IPS DF 4.7 (cell line): ENCODE data around the gene CNTFR.

Experiments used
- DNase-seq: peaks from one replicate; pipeline ENCODE4 v3.0.0-alpha.2; 2013; ENCODE audit warnings: low spot score; ENCODE audit errors: extremely low read depth

Gene CNTFR

DNA sequence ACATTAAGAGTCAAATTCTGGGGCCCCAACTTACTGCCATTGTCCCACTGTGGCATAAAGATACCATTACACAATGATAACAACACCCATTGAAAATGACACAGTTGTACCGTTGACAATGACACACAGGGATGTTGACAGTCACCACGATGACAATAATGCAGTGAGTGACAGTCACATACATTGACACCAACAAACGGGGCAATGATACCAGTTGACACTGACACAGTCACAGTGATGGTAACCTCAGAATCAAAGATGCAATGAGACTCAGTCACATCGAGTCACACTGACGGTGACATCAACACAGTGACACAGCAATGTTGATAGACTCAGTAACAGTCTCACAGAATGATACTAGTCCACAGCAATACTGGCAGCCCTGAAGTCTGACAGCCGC is 16.9 kb downstream of the CNTFR start:
- no peak for DNase-seq

DNA sequence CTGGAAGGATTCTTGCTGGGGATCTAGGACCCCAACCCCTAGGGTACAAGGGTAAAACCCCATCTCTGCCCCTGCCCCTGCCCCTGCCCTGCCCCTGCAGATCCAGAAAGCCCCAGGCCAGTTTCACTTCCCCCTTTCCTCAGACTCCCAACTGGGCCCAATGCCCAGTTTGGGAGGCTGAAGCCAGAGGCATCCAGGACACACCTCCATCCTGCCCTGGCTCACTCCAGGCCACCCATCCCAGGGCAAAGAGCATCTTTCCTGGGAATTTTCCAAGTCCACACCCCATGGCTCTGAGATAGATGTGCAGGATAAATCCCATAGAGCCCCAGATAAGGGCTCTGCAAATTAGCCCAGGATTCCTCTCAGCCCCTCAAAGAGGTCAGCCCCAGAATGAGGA is 17.4 kb downstream of the CNTFR start:
- no peak for DNase-seq

DNA sequence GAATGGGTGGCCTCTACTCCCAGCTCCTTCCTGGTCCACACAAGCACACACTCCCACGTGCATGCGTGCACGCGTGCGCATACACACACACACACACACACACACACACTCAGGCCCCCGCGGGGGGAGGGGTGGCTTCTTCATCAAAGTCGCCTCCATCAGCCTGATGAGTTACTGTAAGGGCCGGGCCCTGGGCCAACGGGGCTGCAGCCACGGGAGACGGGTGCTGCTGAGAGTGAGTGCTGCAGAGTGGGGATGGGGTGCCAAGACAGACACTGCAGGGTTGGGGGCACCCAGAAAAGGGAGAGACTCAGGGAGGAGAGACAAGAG is 18.1 kb downstream of the CNTFR start:
- no peak for DNase-seq

DNA sequence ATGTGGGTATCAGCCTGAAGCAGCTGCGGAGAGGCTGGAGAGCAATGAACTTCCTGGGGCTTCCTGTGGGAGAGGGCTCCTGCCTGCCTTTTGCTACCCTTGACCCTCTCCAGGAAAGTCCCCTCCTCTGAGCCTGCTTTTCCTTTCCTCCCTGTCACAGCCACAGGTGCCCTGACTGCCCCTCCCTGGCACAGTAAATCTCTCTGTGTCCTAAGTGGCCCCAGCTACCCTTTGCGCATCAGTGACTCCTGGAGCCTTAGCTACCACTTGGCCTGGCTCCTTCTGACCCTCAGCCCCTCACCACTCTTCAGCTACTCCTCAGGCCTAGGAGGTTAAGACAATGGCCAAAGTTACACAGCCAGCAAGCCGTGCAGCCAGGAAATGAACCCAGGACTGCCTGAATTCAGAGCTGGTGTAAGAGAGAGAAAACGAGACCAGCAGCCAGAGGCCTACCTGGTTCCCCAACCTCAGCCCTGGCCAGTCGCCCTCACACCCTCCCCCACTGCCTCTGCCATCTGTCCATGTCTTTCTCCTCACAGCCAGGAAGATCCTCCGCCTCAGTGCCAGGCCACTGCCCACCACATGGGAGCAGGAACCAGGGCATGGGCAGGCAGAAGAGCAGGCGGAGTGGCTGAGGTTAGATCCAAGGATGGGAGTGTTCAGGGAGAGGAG is 18.6 kb downstream of the CNTFR start:
- no peak for DNase-seq

DNA sequence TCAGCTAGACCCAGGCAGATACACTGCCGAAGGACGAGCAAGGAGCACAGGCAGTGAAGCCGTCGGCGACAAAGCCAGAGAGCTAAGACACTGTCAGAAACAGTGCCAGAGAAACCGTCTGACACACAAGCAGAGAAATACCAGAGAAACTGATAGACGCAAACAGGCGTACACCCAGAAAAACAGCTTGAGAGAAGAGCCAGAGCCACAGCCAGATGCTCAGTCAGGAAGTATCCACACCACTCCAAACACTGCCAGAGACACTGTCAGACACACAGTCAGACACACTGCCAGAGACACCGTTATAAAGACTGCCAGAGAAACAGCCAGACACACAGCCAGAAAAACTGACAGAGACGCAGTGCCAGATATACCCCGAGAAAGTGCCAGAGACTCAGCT is 19.1 kb downstream of the CNTFR start:
- no peak for DNase-seq

DNA sequence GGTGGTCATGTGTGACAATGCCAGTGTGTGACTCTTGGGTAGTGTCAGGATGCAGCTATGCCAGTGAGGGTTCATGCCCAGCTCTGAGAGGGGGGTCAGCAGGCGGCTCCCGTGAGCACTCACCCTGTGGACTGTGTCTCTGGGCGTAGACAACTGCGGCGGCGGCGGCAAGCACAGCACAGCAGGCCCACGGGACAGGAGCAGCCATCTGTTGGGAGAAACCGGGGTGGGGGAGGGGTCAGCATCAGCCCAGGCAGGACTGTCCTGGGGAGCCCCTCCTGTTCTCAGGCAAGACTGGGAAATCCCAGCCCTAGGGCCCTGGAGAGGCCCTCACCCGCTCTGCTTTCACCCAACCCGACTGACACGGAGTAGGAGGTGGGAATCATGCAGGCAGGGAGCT is 20.8 kb downstream of the CNTFR start:
- no peak for DNase-seq

DNA sequence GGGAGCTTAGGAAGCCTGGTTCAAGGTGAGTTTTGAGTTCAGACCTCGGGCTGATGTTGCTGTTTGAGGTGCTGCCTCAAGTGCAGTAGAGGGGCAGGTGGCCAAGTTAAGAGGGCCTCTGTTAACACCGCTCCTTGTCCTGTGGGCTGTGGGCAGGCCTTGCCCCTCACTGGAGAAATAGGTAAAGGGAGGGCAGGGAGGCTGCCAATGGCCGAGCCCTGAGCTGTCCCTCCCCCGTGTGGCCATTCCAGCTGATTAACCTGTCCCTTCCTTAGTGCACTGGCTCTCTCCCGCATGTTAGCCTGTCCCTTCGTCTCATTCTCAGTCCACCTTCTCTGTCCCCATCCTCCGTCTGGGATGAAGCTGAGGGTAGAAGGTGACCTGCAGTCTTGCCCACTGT is 21.4 kb downstream of the CNTFR start:
- DNase-seq = no peak

DNA sequence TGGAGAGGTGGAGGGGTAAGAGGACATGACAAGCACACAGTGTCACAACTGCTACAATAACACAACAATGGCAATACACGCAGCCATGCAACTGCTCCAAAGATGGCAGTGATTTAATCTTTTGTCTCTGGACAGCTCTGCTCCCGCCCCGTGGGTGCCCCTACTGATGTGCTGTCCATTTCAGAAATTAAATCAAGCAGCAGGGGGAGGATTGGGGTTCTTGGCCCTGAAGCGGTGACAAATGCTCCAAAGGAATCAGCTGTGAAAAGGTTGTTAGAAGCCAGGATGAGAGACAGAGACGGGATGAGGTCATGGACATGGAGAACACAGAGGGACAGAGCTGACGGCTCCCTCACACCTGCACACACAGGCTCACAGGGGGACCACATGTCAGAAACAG is 22.6 kb downstream of the CNTFR start:
- no peak for DNase-seq

DNA sequence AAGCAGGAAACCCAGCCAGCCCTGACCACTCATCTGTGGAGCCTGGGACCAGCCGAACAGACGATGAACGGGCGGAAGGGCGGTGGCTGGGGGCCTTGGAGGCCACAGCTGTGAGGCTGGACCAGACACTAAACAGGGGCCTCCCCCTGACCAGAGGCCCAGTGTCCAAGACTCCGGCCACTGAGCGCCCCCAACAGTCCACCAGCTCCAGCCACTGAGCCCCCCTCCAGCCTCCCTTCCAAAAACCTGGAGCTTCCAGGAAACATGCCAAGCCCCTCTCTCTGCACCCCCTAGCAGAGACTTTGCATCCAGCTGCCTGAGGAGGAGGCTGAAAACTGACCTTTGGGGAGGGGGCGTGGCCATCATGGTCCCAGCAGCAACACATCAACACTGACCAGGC is 23.2 kb downstream of the CNTFR start:
- no peak for DNase-seq

DNA sequence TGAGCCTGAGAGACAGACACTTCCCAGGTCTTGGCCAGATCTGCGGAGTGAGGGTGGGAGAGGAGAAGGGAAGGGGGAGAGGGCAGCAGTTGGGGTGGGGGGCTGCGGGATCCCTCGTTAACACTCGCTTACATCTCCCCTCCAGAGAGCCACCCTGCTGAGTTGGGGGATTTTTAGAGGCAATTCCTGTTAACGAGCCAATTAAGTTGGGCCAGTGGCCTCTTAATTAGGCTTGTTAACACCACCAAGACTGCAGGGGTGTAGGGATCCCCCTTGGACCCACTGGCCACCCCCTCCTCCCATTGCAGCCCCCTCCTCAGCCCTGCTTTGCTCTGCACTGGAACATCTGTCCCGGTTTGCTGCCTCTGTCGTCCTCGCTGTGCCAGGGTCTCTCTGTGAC is 23.7 kb downstream of the CNTFR start:
- no peak for DNase-seq

DNA sequence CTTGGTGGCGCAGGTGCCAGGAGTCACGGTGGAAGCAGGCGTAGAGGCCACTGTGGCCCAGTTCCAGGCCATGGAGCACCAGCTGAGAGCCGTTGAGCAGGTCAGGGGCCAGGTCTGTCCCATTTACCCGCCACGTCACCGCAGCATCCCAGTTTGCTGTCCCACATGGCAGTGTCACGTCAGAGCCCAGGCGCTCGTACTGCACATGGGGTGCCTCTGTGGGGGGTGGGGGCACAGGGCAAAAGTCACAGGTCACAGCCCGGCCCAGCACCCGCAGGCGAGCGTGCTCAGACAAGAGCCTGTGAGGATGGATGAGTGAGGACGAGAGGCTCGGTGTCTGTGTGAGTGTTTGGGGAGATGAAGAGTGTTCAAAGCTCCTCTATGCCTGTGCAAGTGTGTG is 24.9 kb downstream of the CNTFR start:
- no peak for DNase-seq

DNA sequence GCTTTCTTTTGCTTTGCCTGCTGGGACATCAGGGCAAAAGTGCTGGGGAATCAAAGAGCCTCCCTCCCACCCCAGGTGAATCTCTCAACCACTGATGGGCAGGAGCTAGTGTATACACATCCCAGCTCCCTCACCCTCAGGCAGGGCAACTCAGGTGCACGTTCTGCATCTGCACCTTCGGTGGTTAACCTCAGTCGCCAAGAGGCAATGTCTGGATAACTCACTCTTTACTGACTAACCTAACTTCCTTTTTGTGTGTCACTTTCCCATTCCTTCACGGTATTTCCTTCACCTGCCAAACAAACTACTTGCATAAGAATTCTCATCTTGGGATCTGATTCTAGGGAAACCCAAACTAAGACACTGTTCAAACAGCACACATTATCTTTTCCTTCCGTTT is 26.3 kb downstream of the CNTFR start:
- DNase-seq = no peak

DNA sequence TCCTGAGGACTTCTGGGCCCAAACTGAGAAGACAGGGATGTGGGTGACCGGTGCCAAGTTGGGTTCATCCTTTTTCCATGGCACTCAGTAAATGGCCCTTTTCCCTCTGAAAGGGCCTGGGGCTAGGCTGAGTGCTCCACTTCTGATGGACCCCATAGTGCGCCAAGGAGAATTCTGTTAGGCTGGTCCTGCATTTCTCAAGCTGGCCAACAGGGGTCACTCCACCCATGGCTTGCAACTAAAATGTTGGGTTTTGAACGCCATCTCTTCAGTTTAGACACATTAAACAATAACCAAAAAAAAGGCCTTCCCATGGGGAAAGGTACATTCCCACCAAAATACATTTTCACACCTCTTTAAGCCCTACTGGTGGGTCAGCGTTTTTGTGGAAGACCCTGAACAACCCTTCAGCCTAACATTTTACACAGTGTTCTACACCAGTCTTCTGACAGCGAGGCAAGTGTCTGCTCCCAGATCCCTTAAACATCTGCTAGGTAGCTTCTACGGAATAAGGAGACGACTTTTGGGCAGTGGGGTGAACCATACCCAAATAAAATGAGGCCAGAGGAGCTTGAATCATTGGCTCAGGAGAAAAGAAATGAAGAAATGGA is 27.3 kb downstream of the CNTFR start:
- no peak for DNase-seq

DNA sequence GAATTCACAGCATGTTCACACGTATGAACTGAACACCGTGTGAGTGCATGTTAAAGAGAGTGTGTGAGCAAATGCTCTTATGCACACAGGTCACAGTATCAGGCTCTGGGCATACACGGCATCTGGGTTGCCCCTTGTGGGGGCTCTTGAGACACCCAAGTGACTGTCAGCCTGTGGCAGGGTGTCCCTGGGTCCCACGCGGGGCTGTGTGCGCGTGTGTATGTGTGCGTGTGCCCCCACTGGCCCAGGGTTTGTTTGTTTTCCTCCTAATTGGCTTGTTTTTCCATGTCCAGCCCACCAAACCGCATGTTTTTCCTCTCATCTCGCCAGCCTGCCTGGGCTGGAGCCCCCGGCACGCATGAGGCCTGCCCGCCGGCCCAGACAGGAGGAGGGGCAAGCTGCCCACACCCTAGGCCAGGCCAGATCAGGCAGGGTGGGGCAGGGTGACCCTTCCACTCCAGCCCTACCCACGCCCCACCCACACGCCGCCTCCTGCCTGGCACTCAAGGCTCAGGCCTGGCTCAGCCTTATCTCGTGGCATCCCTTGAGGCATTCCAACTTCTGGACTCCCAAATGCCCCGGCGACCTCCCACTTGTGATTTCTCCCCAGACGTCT is 28.8 kb downstream of the CNTFR start:
- DNase-seq = no peak

DNA sequence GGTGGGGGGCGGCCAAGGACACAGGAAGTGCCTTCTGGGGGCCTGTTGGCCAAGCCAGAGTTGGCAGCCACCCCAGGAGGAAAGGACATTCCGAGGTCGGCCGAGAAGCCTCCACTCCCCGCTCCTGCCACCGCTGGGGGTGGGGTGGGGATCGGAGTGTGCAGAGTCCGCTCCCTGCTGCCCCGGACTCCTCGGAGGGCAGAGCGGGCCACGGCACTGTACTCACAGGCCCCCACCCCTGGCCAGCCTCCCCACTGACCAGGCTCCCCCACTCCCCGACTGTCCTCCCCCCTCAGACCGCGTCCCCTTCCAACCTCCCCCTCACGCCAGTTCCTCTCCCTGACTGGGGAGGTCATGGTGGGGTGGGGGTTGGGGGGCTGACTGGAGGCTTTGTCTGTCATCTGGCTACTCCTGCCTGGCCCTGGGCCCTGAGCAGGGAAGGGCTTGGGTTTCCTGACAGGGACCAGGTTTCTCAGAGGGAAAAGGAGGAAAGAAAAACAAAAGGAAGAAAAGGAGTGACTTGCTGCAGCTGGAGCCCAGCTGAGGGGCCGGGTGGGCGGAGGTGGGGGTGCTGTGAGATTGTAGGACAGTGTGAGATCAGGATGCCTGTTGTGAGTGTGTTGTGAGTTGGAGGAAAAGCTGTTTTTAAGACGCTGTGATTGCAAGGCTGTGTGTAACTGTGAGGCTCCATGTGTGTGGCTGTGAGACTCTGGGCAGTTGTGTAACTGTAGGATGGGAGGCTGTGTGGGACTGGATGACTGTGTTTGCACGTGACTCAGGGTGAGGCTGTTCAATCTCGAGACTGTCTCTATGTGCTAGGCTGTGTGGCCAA is 29.7 kb downstream of the CNTFR start:
- DNase-seq = no peak

DNA sequence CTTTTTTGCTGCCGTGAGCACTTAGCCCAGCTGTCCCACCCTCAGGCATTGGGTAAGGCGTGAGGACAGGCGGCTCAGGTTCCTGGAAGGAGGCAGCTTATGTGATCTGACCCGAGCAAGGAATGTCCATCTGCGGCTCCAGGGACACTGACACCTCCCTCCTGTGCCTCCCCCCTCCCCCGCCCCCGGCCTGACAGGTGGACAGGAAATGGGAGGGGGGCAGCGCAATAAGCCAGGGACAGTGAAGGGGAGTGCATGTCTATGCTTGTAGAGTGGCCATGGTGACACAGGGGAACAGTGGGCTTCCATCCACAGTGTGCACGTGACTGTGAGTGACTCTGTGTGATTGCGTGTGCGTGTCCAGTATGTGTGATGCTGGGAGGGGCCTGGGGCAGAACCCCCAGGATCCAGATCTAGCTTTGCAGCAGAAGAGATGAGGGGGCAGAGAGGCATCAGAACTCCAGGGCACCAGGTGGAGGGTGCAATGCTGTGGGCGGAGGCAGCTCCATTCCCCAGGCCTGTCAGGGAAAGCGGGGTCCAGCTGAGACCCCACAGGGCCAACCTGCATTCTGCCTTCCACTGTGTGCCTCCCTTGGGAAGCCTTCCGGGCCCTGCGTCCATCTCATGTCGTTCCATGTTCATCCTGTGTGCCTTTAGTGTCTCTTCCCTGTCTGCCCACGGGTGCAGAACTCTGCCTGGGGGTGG is 30.5 kb downstream of the CNTFR start:
- DNase-seq = no peak

DNA sequence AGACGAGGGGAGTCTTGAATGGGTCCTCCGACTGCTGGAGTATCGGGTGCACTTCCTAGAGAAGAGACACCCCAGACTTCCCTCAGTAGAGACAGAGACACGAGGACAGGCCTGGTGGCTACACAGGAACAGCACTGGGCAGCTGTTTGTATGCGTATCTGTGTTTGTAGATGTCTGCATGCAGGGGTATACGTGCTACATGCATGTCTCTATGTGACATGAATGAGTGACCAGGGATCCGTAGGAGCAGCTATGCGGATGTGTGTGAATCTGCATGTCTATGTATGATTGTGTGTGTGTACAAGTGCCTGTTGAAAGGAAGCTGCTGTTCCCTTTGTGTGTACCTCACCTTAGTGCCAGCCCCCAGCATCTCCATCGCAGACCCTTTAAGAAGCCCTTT is 31.2 kb downstream of the CNTFR start:
- no peak for DNase-seq

DNA sequence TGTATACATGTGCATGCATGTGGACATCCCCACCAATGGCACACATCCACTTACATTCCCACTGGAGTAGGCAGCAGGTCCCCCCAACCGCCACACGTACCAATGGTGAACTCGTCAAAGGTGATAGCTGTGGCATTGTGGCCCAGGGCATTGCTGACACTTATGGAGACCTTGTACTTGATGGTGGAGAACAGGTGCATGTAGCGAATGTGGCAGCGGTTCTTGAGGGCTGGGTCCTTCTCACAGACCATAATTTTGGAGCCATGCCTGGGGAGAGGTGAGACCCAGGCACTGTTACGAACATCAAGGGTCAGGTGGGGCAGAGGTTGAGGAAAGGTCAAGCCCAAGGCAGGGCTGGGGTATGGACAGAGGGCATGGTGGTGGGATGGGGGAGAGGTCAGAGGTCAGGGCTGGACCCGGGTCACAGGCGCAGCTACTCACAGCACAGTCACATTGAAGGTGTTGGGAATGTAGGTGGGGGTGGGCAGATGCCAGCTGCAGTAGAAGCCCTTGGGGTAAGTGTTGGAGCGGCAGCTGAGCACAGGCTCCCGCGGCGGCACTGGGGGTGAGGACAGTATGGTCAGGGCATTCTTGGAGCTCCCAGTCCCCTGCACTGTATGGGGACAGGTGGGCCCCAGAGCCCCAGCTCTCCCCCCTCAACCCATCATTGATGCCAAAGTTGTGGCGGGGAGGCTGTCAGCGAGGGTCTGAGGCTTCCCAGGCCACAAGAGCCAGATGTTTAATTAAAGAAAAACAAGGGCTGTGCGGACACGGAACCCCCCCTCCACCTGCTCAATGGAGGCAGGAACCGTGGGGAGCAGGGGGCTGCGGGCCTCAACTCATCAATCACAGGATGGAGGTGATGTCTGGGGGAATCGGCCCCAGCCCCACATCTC is 31.9 kb downstream of the CNTFR start:
- no peak for DNase-seq

DNA sequence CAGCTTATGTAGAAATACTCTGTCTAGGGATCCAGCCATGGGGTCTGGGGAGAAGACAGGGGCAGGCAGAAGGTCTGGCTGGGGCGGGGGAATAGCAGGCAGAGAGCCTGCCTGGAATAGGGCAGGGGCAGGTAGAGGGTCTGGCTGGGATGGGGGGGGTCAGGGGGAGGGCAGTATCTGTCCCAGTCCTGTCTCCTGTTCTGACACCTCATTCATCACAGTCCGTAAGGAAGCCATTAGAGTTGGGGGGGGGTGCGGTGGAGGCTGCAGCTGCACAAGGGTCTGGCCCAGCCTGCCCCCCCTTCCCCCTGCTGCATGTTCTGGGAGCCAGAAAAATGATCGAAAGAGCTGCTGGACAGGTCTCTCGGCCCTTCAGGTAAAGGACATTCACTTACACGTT is 32.6 kb downstream of the CNTFR start:
- DNase-seq = no peak

DNA sequence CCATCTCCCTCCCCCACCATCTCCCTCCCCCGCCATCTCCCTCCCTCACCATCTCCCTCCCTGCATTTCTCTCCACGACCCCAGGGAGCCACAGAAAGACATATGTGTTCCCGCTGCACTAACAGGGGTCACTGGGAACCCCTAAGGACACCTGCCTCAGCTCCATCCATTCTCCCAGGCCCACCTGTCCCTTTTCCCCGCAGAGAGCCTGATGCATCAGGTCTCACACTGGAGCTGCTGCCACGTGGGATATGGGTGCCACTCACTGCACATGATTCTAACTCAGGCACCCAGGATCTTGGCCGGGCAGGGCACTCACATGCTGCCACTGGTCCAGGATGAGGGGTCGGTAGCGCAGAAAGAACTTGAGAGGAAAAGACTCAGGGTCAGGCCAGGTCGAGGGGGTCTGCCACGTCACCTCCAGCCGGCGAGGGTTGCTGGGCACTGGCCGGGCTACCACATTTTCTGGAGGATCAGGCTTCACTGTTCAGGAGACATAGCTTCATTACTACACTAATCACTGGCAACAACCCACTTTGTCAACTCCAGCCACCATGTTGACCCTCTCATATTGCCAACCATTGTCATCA is 33.5 kb downstream of the CNTFR start:
- DNase-seq = no peak
